GM18519 (cell line): Measurements from ENCODE around the gene CRYBA2.
A peak's percentile ranks its signal among the peaks of the same experiment; 100 is the strongest.

Experiments
- ATAC-seq: cut with Tn5 transposase; IDR thresholded peaks from one replicate; pipeline ENCODE4 v1.9.1; 2021; ENCODE audit warnings: mild to moderate bottlenecking, moderate library complexity; ENCODE audit not compliant: unreplicated experiment, low FRiP score

The CRYBA2 gene

DNA sequence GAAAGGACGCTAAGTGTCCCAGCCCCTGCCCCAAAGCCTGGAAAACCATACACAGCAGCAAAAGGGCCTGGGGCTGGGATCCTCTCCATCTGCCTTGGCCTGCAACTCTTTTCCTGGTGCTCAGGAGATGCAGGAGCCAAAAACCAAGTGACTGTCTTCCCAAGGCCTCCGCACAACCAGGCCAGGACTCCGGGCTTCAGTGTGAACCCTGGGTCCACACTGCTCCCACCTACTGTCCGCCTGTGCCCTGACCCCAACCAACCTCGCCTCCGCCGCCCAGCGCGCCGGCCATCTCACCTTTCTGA, 9.3 kb downstream of the CRYBA2 start:
- no peak for ATAC-seq

DNA sequence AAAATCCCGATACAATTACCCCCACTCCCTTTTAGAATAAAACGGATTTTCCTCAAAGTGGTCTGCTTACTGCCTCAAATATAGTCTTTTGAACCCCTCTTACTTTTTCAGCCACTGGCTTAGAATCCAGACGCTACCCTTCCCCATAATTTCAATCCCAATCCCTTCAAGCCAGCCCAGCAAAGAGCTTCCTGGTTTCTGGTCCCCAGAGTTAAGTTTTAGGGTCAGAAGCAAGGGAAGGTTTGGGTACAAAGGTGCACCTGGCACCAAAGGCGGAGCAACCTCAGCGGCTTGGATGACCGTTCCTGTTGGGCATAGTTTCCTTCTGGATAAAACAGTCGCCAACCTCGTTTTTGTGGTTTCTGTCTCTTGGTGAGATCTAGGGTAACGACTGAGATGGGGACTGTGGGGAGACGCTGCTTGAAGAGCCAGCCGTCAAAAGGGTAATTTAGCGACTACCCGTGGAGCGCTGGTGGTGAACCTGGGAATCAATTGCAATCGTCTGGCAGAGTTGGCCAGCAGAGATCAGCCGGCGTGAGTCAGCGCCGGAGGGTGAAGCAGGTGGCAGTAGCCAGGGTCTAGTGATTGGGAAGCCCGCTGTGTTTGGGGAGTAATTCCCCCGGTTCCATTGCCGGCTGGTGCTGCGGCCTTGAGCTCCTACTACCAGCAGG, 9.8 kb downstream of the CRYBA2 start:
- ATAC-seq: no peak

DNA sequence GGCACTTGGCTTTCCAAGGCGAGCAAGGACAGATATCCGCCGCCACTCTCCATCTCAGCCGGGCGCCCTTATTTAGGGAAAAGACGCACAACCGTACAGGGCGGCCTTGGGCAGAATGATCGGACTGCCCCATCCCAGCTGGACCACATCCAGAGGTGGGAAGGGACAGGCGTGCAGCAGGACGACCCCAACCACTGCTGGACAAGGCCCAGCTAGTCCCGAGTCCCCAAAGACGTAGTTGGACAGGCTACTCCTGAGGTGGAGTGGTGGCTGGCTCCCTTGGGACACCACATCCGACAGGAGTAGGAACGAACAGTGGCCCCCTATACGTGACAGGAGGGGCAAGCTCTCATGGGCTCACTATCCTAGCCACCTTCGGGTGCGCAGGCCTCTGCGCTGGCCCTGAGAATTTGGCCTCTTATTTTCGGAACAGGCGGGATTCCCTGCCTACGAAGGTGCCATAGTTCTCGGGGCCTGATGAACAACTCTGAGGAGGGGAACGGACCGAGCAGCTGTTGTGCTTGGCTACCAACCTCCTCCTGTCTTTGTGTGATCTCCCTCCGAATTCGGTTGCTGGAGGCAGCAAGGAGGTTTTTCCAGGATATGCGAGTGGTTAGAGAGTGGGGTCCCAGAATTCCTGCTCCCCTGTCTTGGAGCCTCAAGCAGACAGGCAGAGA, 10.5 kb downstream of the CRYBA2 start:
- ATAC-seq: no peak

DNA sequence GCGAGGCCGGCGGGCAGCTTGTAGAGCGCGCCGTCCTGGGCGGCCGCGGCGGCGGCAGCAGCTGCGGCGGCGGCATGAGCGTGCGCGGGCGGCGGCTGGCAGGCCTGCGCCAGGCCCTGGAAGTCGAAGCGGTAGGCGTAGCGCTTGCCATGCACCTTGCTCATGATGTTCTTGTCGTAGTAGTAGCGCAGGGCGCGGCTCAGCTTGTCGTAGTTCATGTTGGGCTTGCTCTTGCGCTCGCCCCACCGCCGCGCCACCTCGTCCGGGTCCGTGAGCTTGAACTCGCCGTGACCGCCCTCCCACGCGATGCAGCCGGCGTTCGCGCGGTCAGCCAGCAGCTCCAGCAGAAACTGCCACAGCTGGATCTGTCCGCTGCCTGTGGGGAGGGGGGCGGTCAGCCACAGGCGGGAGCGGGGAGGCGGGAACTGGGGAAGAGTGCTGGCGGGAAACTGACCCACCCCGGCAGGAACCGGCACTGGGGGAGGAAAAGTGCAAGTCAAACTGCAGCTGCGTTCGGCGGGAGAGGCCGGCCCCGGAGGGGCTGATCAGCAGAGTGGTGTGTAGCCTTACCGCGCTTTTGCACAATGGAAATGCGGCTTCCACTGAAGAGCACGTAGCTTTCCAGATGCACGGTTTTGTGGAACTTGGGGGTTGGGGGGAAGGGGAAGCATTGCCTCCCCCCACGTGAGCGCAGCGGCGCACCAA, 11.2 kb downstream of the CRYBA2 start:
- no peak for ATAC-seq

DNA sequence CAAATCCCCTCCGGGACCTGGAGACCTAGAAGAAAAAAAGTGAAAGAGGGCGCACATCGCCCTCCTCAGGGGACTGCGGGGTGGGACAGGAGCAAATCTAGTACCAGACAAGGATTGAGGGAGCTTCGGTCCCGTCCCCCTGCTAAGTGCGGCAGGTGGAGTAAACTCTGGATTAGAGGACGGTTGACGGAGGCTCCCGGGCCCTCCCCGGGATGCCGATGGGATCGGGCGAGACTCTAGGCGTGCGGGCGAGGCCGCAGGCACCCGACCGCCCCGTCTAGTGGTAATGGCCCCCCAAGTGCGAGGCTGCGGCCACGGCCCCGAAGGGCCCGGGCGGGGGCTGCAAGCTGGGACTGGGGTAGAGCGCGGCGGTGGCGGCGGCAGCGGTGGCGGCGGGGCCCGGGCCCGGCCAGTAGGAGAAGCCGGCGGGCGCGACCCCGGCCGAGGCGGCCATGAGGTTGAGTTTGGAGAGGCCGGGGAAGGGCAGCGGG, 11.8 kb downstream of the CRYBA2 start:
- no peak for ATAC-seq

DNA sequence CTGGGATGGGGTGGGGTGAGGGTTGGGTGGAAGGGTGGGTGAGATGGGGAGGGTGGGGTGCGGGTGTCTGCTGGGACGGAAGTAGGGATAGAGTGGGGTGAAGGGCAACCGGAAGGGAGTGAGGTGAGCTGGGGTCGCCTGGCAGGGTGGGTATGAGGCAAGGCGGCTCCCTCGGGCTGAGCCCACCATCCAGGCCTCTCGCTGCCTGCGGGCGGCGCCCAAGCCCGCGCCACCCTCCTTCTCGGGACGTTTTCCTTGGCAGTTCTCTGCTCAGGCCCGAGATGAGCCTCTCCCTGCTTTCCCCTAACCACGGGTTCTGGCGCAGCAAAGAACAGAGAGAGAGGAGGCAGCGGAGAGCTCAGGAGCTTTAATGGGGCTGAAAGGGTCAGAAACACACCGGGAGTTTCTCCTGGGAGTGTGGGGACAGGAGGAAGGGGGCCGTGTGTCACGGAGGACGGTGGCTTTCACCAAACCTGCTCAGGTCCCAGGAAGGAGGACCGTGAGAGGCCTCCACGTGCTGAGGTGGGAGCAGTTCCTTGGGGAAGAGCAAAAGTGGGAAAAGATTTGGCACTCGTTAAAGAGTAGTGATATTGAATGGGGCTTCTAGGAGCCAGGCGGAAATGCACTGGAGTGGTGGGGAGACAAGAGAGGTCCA, 12.4 kb downstream of the CRYBA2 start:
- ATAC-seq: no peak

DNA sequence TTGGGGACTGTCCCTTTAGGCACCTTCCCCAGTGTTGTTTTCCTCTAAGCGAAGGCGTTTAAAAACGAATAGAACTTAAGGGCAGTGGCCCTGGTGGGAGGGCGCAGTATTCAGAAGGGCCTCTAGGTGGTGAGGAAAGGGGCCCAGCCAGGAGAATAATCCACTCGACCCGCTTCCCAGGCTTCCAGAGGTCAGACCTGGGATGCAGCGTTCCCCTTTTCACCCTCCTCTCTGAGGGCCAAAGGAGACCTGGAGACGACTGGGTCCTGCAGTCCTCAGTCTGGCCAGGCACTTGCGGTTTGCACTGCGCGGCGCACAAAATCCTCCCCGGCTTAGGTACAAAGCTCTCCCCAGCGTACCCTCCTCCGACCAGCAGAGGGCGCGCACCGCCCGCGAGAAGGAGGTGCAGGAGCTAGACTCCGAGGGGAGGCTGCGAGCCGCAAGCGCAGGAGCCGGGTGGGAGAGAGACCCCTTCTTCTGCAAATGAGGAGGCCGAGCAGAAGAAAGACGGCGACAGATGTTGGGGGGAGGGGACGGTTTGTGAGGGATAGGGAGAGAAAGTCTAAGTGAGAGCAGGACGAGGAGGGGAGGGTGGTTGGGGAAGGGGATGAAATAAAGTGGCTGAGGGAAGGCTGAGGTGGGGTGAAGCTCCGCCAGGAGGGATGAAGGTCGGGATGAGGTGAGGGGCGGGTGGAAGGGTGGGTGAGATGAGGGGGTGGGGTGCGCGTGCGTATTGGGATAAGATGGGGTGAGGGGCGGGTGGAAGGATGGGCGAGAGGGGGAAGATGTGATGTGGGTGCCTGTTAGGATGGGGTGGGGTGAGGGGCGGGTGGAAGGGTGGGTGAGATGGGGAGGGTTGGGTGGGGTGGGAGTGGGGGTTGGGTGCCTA, 13.1 kb downstream of the CRYBA2 start:
- ATAC-seq: peak; percentile 69

DNA sequence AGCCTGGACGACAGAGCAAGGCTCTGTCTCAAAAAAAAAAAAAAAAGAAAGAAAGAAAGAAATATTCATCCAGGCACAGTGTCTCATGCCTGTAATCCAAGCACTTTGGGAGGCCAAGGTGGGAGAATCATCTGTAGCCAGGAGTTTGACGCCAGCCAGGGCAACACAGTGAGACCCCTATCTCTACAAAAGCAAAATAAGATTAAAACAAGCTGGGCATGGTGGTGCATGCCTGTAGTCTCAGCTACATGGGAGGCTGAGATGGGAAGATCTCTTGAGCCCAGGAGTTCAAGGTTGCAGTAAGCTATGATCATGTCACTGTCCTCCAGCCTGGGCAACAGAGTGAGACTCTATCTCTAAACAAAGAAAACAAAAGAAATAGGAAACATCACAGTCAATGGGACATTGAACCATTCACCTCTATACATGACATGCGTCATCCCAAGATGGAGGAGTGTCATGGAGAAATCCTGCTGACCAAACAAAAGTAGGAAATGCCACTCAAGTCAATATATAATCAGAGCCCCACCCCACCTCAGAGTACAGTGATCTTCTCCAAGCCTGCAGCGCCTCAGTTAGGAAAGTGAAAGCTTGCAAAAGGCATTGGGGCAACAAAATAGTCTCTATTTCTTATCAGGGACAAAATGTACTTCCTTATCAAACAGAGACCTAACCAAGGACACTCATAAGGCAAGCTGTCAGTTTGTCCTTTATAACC, 18.0 kb downstream of the CRYBA2 start:
- no peak for ATAC-seq

DNA sequence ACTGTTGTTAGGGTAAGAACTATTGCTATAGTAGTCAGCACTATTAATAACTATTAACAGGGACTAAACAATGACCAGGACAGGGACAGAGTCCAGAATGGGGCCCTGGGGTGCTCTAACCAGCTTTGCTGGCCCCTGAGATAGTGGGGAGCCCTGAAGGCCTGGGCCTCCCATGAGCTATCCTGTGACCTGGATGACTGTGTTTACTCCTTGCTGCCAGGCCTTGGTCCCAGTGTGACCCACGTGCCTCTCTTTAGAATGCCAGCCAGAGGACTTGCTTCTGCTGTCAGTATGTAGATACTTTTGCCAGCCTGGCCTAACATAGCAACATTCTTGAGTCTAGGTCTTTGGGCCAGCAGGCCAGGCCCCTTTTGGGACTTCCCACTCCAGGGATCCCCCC, 22.3 kb downstream of the CRYBA2 start:
- no peak for ATAC-seq

DNA sequence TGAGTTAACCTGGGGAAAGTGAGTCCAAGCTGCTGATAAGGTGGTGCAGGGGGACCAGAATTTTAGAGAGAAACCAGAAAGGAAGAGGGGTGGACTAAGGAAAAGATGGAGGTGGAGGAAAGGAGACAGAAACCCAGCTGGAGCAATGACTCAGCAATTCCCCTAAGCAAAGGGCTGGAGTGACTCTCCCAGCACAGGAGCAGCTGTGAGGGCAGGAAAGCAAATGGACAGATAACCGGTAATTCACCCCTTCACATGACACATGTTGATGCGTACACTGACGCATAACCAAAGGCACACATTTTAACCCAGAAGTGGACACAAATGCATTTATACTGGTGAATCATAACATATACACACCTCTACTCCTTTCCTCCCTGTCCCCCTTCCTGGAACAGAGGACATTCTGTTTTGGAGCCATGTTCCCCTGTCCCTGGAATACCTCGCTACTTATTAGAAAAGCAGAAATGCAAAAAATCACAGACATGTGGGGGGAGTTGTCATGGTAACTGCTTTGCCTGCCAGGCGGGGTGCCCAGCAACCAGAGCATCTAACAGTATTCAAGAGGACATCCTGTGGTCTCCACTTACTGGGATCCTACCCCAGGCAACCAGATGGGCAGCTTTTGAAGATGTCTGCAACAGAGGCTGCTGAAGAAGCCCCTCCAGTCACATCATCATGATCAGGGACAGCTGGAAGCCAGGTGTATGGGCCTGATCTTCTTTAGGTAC, 29.0 kb downstream of the CRYBA2 start:
- ATAC-seq: no peak

DNA sequence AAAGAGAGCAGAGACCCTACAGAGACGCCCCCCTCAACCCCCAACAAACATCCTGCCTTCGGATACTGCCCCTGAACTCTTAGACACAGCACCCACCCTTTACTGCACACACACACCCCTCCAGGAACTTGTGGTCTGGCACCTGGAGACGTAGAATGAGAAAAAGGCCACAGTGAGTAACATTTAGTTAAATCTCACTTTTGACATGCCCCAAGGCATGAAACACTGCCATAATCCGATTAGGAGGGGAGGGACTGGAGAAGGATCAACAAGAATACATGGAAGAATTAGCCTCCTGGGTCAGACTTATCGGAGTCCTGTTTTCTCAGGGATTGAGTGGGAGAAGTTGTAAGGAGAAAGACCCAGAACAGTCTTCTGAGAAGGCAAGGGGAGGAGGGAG, 29.6 kb downstream of the CRYBA2 start:
- ATAC-seq: no peak

DNA sequence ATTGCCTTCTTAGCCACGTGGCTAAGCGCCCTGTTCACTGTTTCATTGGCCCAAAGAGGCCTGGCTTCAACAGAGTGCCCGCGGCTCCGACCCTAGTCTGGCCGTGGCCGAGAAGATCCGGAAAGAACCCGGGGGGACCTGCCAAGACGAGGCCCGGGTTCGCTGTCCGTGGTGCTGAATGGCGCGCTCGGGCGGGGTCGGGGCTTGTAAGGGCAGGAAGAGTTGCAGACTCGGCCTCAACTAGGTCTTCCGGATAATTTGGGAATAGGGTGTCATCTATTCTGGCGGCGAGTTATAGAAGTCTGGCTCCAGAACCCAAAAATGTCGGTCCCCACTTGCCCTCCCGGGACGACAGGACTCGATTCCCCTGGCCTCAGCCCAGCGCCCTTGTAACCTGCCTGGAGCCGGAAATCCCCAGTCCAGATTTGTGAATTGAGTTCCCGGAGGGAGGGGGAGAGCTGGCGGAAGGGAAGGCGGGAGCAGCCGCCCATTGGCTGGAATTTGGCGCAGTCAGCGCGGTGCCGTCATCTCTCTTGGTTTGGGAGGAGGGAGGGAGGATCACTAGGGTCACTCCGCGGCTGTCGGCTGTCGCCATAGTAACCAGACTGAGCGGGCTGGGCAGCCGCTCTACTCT, 30.2 kb downstream of the CRYBA2 start:
- ATAC-seq: no peak

DNA sequence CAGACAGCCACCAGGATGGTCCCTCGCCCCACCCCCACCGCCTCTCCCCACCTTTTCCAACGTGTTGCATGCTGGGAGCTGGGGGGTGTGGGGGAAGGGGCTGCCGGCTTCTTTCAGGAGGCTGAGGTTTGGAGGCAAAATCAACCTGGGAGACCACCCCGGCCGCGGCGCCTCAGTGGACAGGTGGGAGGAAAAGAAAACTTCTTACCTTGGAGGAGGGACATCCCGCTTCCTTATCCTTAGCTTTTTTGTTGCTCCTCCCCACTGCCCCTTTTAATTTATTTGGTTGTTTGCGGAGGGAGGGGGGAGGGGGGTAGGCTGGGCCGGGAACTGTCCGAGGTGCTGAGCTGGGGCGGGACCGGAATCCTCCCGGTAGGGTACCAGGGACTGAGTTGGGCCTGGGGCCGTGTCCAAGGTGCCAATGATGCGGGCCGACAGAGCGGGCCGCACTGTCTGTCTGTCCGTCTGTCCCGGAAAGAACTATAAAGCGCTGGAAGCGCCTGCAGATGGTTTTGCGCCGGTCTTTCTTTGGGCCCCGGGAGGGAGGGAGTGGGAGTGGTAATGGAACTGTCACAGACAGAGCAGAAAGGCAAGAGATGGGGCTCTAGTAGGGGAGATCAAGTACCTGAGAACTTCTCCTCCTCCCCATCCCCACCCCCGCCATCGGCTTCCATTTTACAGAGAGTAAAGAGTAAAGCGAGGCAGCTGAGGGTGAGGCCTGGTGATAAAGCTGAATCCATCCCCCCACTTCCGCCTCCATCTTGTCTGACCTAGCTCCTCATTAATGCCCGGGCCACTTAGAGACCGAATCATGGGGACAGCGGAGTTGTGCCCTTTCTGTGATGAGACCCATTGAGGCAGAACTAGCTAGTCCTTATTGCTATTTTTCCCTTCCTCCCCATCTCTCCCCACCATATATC, 31.3 kb downstream of the CRYBA2 start:
- ATAC-seq: no peak

DNA sequence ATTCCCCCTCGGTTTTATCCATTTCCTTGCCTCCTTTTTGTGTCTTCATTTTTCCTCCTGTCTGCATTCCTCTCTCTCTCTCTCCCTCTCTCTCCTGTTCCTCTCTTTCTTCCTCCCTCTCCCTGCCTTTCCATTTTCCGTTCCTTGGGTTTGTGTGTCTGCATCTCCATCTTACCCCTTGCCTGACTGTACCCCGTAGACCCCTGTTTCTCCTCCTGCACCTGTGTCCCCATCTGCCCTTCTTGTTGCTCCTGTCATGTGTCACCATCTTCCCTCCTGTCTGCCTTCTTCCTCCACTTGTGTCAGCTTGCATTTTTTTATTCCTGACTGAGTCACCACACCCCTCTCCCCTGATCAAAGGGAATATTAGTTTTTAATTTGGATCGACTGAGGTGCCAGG, 32.0 kb downstream of the CRYBA2 start:
- no peak for ATAC-seq

DNA sequence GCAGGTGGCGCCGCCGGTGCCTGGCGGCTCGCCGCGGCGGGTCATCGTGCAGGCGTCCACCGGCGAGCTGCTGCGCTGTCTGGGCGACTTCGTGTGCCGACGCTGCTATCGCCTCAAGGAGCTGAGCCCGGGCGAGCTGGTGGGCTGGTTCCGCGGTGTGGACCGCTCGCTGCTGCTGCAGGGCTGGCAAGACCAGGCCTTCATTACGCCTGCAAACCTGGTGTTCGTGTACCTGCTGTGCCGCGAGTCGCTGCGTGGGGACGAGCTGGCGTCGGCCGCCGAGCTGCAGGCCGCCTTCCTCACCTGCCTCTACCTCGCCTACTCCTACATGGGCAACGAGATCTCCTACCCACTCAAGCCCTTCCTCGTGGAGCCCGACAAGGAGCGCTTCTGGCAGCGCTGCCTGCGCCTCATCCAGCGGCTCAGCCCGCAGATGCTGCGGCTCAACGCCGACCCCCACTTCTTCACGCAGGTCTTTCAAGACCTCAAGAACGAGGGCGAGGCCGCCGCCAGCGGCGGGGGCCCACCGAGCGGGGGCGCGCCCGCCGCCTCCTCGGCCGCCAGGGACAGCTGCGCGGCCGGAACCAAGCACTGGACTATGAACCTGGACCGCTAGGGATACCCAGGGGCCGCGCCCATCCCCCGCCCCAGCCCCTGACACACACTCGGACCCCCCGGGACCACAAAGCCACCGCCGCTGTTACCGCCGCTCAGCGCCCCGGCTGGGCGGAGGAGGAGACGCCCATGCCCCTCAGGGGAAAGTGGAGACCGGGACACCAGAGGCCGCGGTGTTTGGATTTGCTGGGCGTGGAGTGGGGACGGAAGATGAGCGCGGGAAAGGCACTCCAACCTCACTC, 32.7 kb downstream of the CRYBA2 start:
- no peak for ATAC-seq

DNA sequence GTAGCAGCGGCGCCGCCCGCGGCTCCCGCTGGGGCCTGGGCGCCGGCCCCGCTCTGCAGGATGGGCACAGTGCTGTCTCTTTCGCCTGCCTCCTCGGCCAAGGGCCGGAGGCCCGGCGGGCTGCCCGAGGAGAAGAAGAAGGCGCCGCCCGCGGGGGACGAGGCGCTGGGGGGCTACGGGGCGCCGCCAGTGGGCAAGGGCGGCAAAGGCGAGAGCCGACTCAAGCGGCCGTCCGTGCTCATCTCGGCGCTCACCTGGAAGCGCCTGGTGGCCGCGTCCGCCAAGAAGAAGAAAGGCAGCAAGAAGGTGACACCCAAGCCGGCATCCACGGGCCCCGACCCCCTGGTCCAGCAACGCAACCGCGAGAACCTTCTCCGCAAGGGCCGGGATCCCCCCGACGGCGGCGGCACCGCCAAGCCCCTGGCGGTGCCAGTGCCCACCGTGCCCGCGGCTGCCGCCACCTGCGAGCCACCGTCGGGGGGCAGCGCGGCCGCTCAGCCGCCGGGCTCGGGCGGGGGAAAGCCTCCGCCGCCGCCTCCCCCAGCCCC, 33.4 kb downstream of the CRYBA2 start:
- peak; percentile 19 for ATAC-seq
